H1 (cell line): ENCODE measurements around the gene RGL2.

ENCODE experiments used
- POLR2AphosphoS5 ChIP-seq: IDR thresholded peaks from 2 replicates; pipeline ENCODE4 v1.6.1; 2011; ENCODE audit warnings: low read depth, low read length
- USF2 ChIP-seq: IDR thresholded peaks from 2 replicates; pipeline ENCODE4 v1.6.1; 2011; ENCODE audit warnings: low read length, improper control_type of control experiment

DNA sequence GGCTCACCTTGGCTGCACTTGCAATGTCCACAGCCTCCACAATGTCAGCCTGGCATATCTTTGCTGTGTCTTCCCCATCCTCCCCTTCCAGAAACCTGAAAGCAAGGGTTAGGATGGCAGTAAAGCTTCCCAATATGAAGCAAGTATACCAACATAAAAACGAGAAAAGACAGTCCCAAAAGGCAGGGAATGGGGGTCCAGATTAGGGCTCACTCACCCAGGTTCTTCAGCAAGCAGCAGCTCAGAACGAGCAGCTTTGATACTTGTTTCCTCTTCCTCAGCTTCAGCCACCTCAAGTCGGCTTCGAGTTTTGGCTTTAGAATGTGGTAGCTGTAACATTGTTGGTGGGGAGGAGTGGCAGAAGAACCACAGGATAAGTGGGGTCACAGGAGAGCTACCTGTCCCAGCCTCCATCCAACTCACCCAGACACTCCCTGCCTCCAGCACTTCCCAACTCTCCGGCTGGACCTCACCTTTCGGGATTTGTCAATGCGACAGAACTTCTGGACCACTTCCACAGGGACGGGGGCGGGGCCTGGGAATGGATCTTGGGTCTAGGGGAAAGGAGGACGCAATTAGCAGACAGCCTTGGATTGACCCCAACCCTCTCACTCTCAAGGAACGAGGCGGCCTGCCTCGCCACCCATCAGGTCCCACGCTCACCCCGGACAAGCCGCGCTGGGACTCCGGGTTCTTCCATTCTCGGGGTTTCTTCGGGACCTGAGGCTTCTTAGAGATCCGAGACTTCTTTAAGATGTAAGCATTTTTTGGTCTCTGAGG lies 10.4 kb downstream of the RGL2 start:
- TF ChIP-seq USF2 (no peak), POLR2AphosphoS5 (no peak)
